Activated CD4-positive, CD25-positive, alpha-beta regulatory T cell (primary cell): ENCODE results near the gene SUN2.
"Not testable (repeated sequence)": the region's sequence is repeated elsewhere in the genome, so short reads cannot be mapped to it uniquely, and the experiment has no call there.

Source experiments
- DNase-seq, 4 experiments: peaks; one replicate each; lab custom pipeline; 2025; lab: John Stamatoyannopoulos, UW

SUN2 gene

GRCh38 chr22:38755911-38756532 lies at the start of gene SUN2:
TSS of gene SUN2 (minus strand) at chr22:38755998. CDS start at chr22:38752628, 3,370 bp downstream.
- peak; percentile 87 to 91 (median 88) for DNase-seq

GRCh38 chr22:38805041-38805593 lies 49.3 kb upstream of the SUN2 start:
- not testable (repeated sequence) for DNase-seq

- no peak for DNase-seq
Observed at GRCh38 chr22:38802671-38803121, 46.9 kb upstream of the SUN2 start.

GRCh38 chr22:38799265-38800002 lies 43.6 kb upstream of the SUN2 start:
- no peak for DNase-seq

GRCh38 chr22:38798496-38798895 lies 42.7 kb upstream of the SUN2 start:
- no peak for DNase-seq

GRCh38 chr22:38796262-38796957 lies 40.6 kb upstream of the SUN2 start:
- DNase-seq, result no peak

- DNase-seq, result no peak
Observed at GRCh38 chr22:38795569-38795968, 39.8 kb upstream of the SUN2 start.

- DNase-seq, result peak; percentile 70 to 81 (median 77)
Observed at GRCh38 chr22:38793721-38794466, 38.1 kb upstream of the SUN2 start, which contains the start of gene DNAL4. TSS of gene DNAL4 (minus strand) at chr22:38794143. CDS start at chr22:38782731, 11,412 bp downstream.

GRCh38 chr22:38793317-38793716 lies 37.5 kb upstream of the SUN2 start:
- DNase-seq, result no peak

GRCh38 chr22:38792833-38793232 lies 37.0 kb upstream of the SUN2 start:
- DNase-seq, result no peak

GRCh38 chr22:38789606-38790005 lies 33.8 kb upstream of the SUN2 start:
- no peak for DNase-seq

- no peak for DNase-seq
Observed at GRCh38 chr22:38788846-38789245, 33.0 kb upstream of the SUN2 start.

GRCh38 chr22:38788021-38788816 lies 32.4 kb upstream of the SUN2 start:
- DNase-seq, result no peak

- DNase-seq, result no peak
Observed at GRCh38 chr22:38786631-38787030, 30.8 kb upstream of the SUN2 start.

- no peak for DNase-seq
Observed at GRCh38 chr22:38784856-38785255, 29.1 kb upstream of the SUN2 start.

- DNase-seq, result no peak
Observed at GRCh38 chr22:38784035-38784434, 28.2 kb upstream of the SUN2 start.

GRCh38 chr22:38783095-38783615 lies 27.4 kb upstream of the SUN2 start:
- no peak for DNase-seq

- no peak for DNase-seq
Observed at GRCh38 chr22:38782402-38783094, 26.8 kb upstream of the SUN2 start.

GRCh38 chr22:38781033-38781432 lies 25.2 kb upstream of the SUN2 start:
- no peak for DNase-seq

GRCh38 chr22:38777087-38777671 lies 21.4 kb upstream of the SUN2 start:
- DNase-seq, result no peak
